GM18858 (cell line): ENCODE measurements around the gene COBL.

Experiments
- ATAC-seq: cut with Tn5 transposase; IDR thresholded peaks from one replicate; pipeline ENCODE4 v1.9.1; 2021; ENCODE audit not compliant: unreplicated experiment

The COBL gene

GRCh38 chr7:51060536-51060935 is 256.1 kb downstream of the COBL start:
- ATAC-seq = no peak

- ATAC-seq = no peak
Measured at GRCh38 chr7:51059504-51060142, 257.0 kb downstream of the COBL start.

- ATAC-seq = no peak
Measured at GRCh38 chr7:51058764-51059163, 257.8 kb downstream of the COBL start.

- ATAC-seq = no peak
Measured at GRCh38 chr7:51055039-51055840, 261.4 kb downstream of the COBL start.

GRCh38 chr7:51054231-51054630 is 262.4 kb downstream of the COBL start:
- ATAC-seq = no peak

GRCh38 chr7:51053160-51053925 is 263.3 kb downstream of the COBL start:
- no peak for ATAC-seq

GRCh38 chr7:51046482-51046881 is 270.1 kb downstream of the COBL start:
- no peak for ATAC-seq

- no peak for ATAC-seq
Measured at GRCh38 chr7:51046103-51046466, 270.5 kb downstream of the COBL start.

GRCh38 chr7:51045319-51046102 is 271.1 kb downstream of the COBL start:
- ATAC-seq = no peak

- ATAC-seq = no peak
Measured at GRCh38 chr7:51043461-51043860, 273.1 kb downstream of the COBL start.

- no peak for ATAC-seq
Measured at GRCh38 chr7:51040787-51041186, 275.8 kb downstream of the COBL start.

- no peak for ATAC-seq
Measured at GRCh38 chr7:51038573-51038972, 278.0 kb downstream of the COBL start.

- no peak for ATAC-seq
Measured at GRCh38 chr7:51035716-51036115, 280.9 kb downstream of the COBL start.

GRCh38 chr7:51034521-51035264 is 281.9 kb downstream of the COBL start:
- no peak for ATAC-seq

GRCh38 chr7:51033727-51034520 is 282.7 kb downstream of the COBL start:
- no peak for ATAC-seq

- ATAC-seq = no peak
Measured at GRCh38 chr7:51031791-51032515, 284.7 kb downstream of the COBL start.

- no peak for ATAC-seq
Measured at GRCh38 chr7:51031216-51031615, 285.4 kb downstream of the COBL start.

- ATAC-seq = no peak
Measured at GRCh38 chr7:51029701-51030191, 286.9 kb downstream of the COBL start.

- no peak for ATAC-seq
Measured at GRCh38 chr7:51029131-51029530, 287.5 kb downstream of the COBL start.
